NCI-H2227 (cell line): Measurements from ENCODE around the gene GPR62.
A peak's percentile ranks its signal among the peaks of the same experiment; 100 is the strongest.

Experiments used
- DNase-seq: peaks from one replicate; lab custom pipeline; 2025; ENCODE audit not compliant: unreplicated experiment; lab: John Stamatoyannopoulos, UW

GPR62 gene

GRCh38 chr3:51937611-51938450 is 17.4 kb upstream of the GPR62 start:
- DNase-seq, result no peak

DNA sequence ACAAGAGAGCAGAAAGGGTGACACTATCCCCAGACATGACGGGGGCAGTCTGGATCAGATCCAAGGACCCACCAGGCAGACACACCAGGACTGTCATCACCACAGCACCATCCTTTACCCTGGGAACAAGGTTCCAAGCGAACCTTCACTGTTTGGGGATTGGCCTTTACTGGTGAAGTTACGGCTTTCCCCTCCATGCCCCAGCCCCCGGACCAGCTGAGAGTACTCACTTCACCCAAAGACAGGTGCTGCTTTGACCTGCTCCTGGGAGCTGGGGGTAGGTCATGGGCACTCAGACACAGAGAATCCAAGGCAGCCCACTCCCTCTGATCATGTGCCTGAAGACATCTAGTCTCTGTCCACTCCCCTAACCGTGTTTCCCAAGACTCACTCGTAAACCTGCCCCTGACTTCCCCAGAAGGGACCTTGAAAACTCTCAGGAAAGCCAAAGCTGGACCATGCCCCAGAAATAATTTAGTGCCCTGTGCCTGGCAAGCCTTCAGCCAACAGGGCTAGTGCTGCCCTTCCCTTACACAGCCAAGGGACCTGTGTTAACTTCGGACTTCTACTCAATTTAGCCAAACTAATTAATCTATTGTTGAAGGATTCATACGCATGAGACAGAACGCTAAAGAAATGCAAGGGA is 16.3 kb upstream of the GPR62 start:
- no peak for DNase-seq

DNA sequence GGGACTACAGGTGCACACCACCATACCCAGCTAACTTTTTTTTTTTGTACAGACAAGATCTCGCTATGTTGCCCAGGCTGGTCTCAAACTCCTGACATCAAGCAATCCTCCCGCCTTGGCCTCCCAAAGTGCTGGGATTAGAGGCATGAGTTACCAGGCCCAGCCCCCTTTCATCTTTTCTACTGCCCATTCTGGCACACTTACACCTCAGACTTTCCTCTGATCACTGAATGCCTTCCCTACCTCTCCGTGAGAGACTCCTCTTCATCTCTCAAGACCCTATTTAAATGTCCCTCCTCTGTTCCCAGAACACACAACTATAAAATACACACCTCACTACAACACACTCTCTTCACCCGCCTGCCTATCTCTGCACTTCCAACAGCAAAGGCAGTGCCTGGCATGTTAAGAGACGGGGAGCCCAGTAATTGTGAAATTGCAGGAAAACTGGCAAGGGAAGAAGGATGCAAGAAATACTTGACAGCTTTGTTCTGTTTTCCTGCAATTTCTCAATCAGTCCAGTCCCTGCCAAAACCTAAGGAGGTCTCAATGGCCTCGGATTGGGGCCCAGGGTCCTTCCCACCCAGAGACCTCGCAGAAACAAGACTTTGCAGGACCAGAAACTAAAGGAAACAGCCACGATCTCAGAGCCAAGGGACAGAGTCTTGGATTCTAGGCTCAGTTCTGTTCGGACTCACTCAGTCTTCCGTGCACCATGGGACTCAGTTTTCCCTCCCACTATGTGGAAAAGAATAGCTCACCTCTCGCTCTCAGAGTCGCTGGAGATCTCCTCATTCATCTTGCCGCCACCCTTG is 14.3 kb upstream of the GPR62 start:
- DNase-seq, result no peak

- DNase-seq, result no peak
These were observed 13.8 kb upstream of the GPR62 start for GRCh38 chr3:51941463-51941797.

- DNase-seq, result peak; percentile 99
These were observed 13.2 kb upstream of the GPR62 start, which contains the start of the genes PARP3 and RRP9 for GRCh38 chr3:51941798-51942602. PARP3 (plus strand) TSS chr3:51942363; CDS start chr3:51943356, 993 bp downstream. RRP9 (minus strand) TSS chr3:51941904; CDS start chr3:51941867, 37 bp downstream.

GRCh38 chr3:51942603-51943450 is 12.4 kb upstream of the GPR62 start:
- no peak for DNase-seq

GRCh38 chr3:51943451-51944391 is 11.5 kb upstream of the GPR62 start:
- no peak for DNase-seq

- DNase-seq, result no peak
These were observed 10.6 kb upstream of the GPR62 start for GRCh38 chr3:51944451-51945021.

- DNase-seq, result no peak
These were observed 9.9 kb upstream of the GPR62 start for GRCh38 chr3:51945031-51945840.

DNA sequence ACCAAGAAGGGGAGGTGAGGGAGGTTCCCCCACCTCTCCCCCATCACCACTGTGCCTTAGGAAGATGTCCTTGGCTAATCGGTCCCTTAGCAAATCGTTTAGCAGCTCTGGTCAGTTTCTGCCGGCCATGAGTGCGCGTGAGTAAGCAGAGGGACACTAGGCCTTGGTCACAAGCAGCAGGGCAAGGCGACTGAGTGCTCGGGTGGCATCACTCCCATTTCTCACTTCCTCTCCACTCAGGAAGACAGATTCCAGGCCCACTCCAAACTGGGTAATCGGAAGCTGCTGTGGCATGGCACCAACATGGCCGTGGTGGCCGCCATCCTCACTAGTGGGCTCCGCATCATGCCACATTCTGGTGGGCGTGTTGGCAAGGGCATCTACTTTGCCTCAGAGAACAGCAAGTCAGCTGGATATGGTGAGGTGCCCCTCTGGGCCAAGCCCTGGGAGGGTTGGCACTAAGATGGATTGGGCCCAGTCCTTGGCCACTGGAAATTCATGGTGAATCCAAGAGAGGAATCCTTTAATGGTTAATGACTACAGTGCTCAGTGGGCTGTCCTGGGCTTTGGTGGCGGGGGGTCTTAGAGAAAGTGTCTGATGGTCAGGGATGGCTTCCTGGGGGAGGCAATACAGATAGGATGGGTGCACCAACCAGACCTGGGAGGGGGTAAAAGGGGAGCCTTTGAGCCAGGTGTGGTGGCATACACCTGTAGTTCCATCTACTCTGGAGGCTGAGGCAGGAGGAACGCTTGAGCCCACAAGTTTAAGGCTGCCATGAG is 9.1 kb upstream of the GPR62 start:
- DNase-seq, result no peak

DNA sequence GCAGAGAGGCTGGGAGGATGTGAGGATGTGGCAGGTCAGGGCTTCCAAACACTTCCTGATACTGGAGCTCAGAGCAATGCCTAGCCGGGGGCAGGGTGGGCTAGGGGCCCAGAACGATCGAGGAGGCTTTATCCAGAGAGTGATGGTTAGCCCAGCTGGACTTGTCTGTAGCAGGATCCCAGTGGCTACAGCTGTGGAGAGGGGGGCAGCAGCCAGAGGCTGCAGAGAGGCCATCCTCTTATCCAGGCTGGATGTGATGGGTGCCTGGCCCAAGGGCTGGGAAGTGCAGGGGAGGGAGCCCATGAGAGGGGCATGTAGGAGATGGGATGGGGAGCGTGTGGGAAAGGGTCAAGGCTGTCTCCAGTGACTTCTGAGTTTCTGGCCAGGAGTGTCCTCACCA is 8.4 kb upstream of the GPR62 start:
- no peak for DNase-seq

DNA sequence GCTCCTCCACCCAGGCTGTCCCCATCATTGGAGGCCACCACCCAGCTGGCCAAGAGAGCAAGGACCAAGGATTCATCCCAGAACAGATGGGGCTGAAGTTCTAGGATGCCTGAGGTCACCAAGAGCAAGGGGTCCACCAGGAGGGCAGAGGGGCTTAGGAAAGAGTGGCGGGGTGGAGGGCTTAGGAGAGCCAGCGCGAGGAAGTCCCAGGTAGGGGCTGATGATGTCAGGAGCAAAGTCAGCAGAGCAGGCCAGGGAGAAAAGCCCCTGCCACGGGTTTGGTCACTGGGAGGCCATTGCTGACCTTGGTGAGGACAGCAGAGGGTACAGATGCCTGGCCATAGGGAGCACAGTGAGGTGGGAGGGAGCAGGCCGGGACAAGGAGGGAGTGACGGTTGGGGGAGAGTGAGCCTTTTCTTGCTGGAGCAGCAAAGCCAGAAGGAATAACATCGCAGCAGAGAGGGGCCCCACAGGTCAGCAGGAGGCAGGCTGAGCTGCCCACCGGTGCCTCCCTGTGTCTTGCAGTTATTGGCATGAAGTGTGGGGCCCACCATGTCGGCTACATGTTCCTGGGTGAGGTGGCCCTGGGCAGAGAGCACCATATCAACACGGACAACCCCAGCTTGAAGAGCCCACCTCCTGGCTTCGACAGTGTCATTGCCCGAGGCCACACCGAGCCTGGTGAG is 7.8 kb upstream of the GPR62 start:
- DNase-seq, result no peak

DNA sequence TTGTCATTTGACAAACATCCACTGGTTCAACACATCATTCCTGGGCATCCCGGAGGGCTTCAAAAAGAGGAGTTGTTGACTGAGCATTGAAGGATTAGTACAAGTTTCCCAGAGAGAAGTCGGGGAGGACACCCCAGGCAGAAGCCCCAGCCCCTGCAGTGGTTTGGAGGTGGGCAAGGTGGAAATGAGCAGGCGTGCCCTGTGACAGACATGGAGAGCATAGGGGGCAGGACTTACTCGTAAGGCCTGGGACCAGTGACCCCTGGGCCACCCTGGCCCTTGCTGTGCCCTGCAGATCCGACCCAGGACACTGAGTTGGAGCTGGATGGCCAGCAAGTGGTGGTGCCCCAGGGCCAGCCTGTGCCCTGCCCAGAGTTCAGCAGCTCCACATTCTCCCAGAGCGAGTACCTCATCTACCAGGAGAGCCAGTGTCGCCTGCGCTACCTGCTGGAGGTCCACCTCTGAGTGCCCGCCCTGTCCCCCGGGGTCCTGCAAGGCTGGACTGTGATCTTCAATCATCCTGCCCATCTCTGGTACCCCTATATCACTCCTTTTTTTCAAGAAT is 7.1 kb upstream of the GPR62 start:
- no peak for DNase-seq

DNA sequence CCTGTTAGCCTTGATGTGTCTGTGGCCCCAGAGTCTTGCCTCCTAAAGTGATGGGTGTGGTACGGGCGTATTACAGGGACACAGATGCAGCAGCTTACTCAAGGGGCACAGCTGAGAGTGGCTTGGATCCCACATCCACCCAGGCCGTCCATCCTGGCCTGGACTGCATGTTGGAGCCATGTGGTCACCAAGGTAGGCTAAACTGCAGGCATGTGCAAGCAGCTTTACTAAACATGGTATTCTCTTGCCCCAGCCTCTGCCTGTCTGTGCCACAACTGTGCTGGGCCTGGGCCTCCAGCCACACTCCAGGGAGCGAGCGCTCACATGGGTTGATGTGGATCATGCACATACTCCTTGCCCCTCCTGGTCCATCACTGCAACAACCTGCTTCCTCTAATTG is 6.1 kb upstream of the GPR62 start:
- DNase-seq, result no peak

GRCh38 chr3:51950899-51951298 is 4.3 kb upstream of the GPR62 start:
- no peak for DNase-seq

DNA sequence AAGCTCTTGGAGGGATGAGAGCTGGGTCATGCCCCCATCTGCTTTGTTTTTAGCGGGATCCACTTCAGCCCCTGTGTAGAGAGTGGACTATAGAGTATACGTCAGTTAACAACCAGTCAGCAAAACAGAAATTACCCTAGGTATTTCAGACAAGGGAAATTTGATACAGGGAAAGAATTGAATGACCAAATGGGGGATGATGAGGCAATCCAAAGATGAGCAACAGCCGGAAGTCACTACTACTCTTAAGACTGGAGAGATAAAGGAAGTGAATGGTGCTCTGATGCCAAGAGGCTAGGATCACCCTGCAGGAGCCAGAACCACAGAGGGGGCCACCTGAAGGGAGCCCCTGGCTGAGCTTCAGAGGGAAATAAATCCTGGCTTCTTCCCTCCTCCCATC is 1.7 kb upstream of the GPR62 start:
- peak; percentile 51 for DNase-seq
